Activated CD8-positive, alpha-beta T cell treated with anti-CD3 and anti-CD28 coated beads, Interleukin-2, amount 10 ng/mL, durations not matched to agents 7 days and 5 days (primary cell): ENCODE results near the gene SESTD1. TPM values are rescaled to one million over a fixed set of nuclear protein-coding genes. Genes with fewer than 3 reads are reported as not detected.

Experiments
- ATAC-seq: fragments of 150-1000 bp; cut with Tn5 transposase; one replicate; pipeline ENCODE4 v1.10.0; 2021; ENCODE audit warnings: moderate library complexity
- CTCF ChIA-PET: fragments of 350-600 bp; sonication (Branson Sonifier 250); formaldehyde crosslinking; loops from one replicate; lab custom pipeline; 2021; ENCODE audit warnings: antibody characterized with exemption; lab: Charles Lee
- POLR2A ChIA-PET: fragments of 350-600 bp; sonication (Branson Sonifier 250); formaldehyde crosslinking; loops from one replicate; lab custom pipeline; 2021; ENCODE audit warnings: antibody characterized with exemption; lab: Charles Lee
- DNase-seq: peaks from one replicate; pipeline ENCODE4 v3.0.0-alpha.2; 2020
- H3K27ac Mint-ChIP-seq: one replicate; pipeline ENCODE4 v1.8.0; 2021; ENCODE audit warnings: mild to moderate bottlenecking, mixed read lengths
- H3K27me3 Mint-ChIP-seq: one replicate; pipeline ENCODE4 v1.8.0; 2021; ENCODE audit warnings: low read depth, mixed read lengths
- H3K36me3 Mint-ChIP-seq: one replicate; pipeline ENCODE4 v1.8.0; 2021; ENCODE audit warnings: low read depth, mixed read lengths
- H3K4me1 Mint-ChIP-seq: one replicate; pipeline ENCODE4 v1.8.0; 2021; ENCODE audit warnings: low read depth, mixed read lengths
- H3K4me3 Mint-ChIP-seq: one replicate; pipeline ENCODE4 v1.8.0; 2021; ENCODE audit warnings: mild to moderate bottlenecking, mixed read lengths
- H3K9me3 Mint-ChIP-seq: one replicate; pipeline ENCODE4 v1.8.0; 2022; ENCODE audit warnings: mixed read lengths; ENCODE audit not compliant: insufficient read depth
- total RNA-seq, 2 experiments: library from RNA; stranded (reverse); gene quantifications; one replicate each; pipeline ENCODE4 v1.2.3, GENCODE V29; 2021

Gene SESTD1
- total RNA-seq, 2 experiments from 2014 or later = 15.4 to 15.7 TPM

GRCh38 chr2:179263015-179263414 is 1.6 kb downstream of the SESTD1 start:
- POLR2A ChIA-PET = no interaction called here
- H3K9me3 Mint-ChIP-seq = no peaks in the 10 kb centered on the region
- ATAC-seq (no peak), DNase-seq (no peak)
- CTCF ChIA-PET = interaction anchor here (1.2 to 1.6 kb wide), 2 partner anchors 10 to 133 kb away, joined by 3 to 4 read pairs; no protein-coding TSS in a partner anchor
- H3K4me3 Mint-ChIP-seq = peak overlapping the region; percentile 82
- H3K4me1 Mint-ChIP-seq = peaks cover 16% of the 10 kb centered on the region
- peaks cover 32% of the 10 kb centered on the region for H3K27me3 Mint-ChIP-seq
- H3K36me3 Mint-ChIP-seq = no peaks in the 10 kb centered on the region
- H3K27ac Mint-ChIP-seq = no peak overlapping the region

DNA sequence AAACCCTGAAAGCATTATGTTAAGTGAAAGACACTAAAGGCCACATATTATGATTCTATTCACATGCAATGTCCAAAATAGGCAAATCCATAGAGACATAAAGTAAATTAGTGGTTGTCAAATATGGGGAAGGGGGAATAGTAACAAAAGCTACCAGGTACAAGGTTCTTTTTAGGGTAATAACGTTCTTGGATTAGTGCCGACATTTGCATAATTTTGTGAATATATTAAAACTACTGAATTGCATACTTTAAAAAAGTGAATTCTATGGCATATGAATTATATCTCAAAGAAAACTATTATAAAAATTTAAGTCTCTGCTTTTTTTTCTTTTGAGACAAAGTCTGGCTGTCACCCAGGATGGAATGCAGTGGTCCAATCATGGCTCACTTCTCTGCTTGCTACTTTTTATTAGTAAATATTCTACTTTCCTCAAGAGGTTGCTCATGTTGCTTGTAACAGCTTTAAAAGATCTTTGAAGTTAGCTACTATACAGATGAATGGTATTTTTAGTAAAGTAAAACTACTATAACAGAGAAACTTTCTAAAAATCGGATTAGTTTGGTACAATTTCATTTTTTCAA is 2.5 kb downstream of the SESTD1 start:
- Mint-ChIP-seq H3K27me3 (peaks cover 32% of the 10 kb centered on the region), H3K4me3 (no peak overlapping the region), H3K36me3 (no peaks in the 10 kb centered on the region), H3K4me1 (peaks cover 16% of the 10 kb centered on the region), H3K9me3 (no peaks in the 10 kb centered on the region), H3K27ac (no peak overlapping the region)
- ChIA-PET CTCF (interaction anchor here (1.2 to 1.6 kb wide), 2 partner anchors 11 to 132 kb away, joined by 3 to 4 read pairs; no protein-coding TSS in a partner anchor), POLR2A (no interaction called here)
- no peak for ATAC-seq
- no peak for DNase-seq

GRCh38 chr2:179261151-179261825 is 3.3 kb downstream of the SESTD1 start:
- H3K27me3 Mint-ChIP-seq = peaks cover 31% of the 10 kb centered on the region
- no peak overlapping the region for H3K27ac Mint-ChIP-seq
- peaks cover 16% of the 10 kb centered on the region for H3K4me1 Mint-ChIP-seq
- no peaks in the 10 kb centered on the region for H3K9me3 Mint-ChIP-seq
- ChIA-PET POLR2A (no interaction called here), CTCF (no interaction called here)
- ATAC-seq (no peak), DNase-seq (no peak)
- no peaks in the 10 kb centered on the region for H3K36me3 Mint-ChIP-seq
- no peak overlapping the region for H3K4me3 Mint-ChIP-seq

DNA sequence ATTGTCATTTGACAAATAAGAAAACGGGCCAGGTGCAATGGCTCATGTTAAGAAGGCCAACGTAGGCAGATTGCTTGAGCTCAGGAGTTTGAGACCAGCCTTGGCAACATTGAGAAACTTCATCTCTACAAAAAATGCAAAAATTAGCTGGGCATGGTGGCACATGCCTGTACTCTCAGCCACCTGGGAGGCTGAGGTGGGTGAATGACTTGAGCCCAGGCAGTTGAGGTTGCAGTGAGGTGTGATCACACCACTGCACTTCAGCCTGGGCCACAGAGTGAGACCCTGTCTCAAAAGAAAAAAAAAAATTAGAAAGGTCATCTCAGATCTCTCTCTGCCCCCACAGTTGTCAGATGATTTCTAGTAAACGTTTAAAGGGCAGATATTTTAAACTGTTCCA is 4.4 kb downstream of the SESTD1 start:
- ATAC-seq (no peak), DNase-seq (no peak)
- Mint-ChIP-seq H3K27ac (no peak overlapping the region), H3K9me3 (no peaks in the 10 kb centered on the region), H3K27me3 (peaks cover 21% of the 10 kb centered on the region), H3K4me1 (peaks cover 13% of the 10 kb centered on the region), H3K4me3 (no peak overlapping the region), H3K36me3 (no peaks in the 10 kb centered on the region)
- CTCF ChIA-PET = no interaction called here
- POLR2A ChIA-PET = no interaction called here

DNA sequence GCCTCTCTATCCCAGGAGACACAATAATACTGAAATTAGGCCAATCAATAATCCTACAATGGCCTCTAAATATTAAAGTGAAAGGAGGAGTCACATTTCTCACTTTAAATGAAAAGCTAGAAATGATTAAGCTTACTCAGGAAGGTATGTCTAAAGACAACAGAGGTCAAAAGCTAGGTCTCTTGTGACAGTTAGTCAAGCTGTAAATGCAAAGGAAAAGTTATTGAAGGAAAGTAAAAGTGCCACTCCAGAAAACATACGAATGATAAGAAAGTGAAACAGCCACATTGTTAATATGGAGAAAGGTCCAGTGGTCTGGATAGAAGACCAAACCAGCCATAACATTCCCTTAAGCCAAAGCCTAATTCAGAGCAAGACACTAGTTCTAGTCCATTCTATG is 9.5 kb downstream of the SESTD1 start:
- peaks cover 3% of the 10 kb centered on the region for H3K27me3 Mint-ChIP-seq
- H3K36me3 Mint-ChIP-seq = peaks cover 4% of the 10 kb centered on the region
- H3K4me1 Mint-ChIP-seq = peaks cover 30% of the 10 kb centered on the region
- peaks cover 5% of the 10 kb centered on the region for H3K9me3 Mint-ChIP-seq
- ATAC-seq = no peak
- DNase-seq = no peak
- POLR2A ChIA-PET = no interaction called here
- H3K27ac Mint-ChIP-seq = no peak overlapping the region
- CTCF ChIA-PET = interaction anchor here (1.1 kb wide), 1 partner anchor 79 kb away, joined by 3 read pairs; no protein-coding TSS in a partner anchor
- no peak overlapping the region for H3K4me3 Mint-ChIP-seq

DNA sequence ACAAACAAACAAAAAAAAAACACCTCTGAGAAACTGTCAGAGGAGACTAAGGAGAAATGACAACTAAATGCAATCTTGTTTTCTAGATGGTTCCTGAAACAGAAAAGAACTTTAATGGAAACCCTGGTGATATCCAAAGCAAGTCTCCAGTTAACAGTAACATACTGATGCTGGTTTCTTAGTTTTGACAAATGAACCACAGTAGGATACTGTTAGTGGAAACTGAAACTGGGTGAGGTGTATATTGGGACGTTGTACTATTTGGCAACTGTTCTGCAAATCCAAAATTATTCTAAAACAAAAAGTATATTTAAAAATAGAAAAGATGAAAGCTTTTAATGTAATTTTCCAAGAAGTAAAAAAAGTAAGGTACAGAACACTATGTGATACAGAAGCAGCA is 11.4 kb downstream of the SESTD1 start:
- CTCF ChIA-PET = no interaction called here
- ATAC-seq (peak; percentile 63), DNase-seq (no peak)
- H3K27me3 Mint-ChIP-seq = peaks cover 3% of the 10 kb centered on the region
- no peak overlapping the region for H3K4me3 Mint-ChIP-seq
- peaks cover 11% of the 10 kb centered on the region for H3K9me3 Mint-ChIP-seq
- no peak overlapping the region for H3K27ac Mint-ChIP-seq
- H3K4me1 Mint-ChIP-seq = peaks cover 37% of the 10 kb centered on the region
- peaks cover 7% of the 10 kb centered on the region for H3K36me3 Mint-ChIP-seq
- POLR2A ChIA-PET = no interaction called here

DNA sequence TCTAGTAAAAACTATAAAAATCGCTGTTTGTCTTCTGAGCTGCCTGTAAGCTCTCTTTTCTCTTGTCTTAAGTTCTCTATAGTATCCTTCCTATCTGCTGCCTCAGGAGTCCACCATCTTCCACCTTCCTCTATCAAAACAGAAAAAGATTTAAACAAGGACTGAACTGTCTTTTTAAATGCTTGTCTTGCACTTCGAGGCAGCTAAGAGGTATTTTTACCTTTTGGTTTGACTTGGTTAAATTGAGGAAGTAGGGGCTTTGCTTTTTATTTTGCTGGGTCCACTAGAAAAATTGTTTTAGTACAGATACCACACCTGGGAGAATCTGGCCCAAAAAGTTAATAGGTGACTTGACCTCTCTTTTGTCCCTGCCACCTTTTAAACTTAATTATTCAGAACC is 12.2 kb downstream of the SESTD1 start:
- H3K4me3 Mint-ChIP-seq = no peak overlapping the region
- DNase-seq (no peak), ATAC-seq (no peak)
- peaks cover 11% of the 10 kb centered on the region for H3K9me3 Mint-ChIP-seq
- no peak overlapping the region for H3K27ac Mint-ChIP-seq
- H3K27me3 Mint-ChIP-seq = no peaks in the 10 kb centered on the region
- peaks cover 7% of the 10 kb centered on the region for H3K36me3 Mint-ChIP-seq
- H3K4me1 Mint-ChIP-seq = peaks cover 41% of the 10 kb centered on the region
- CTCF ChIA-PET = interaction anchor here (0.9 kb wide), 1 partner anchor 8 kb away, joined by 3 read pairs; no protein-coding TSS in a partner anchor
- POLR2A ChIA-PET = no interaction called here

- POLR2A ChIA-PET = no interaction called here
- Mint-ChIP-seq H3K9me3 (peaks cover 11% of the 10 kb centered on the region), H3K36me3 (peaks cover 7% of the 10 kb centered on the region), H3K27ac (no peak overlapping the region), H3K4me3 (no peak overlapping the region), H3K27me3 (no peaks in the 10 kb centered on the region), H3K4me1 (peaks cover 41% of the 10 kb centered on the region)
- CTCF ChIA-PET = interaction anchor here (0.9 kb wide), 1 partner anchor 7 kb away, joined by 3 read pairs; no protein-coding TSS in a partner anchor
- no peak for DNase-seq
- ATAC-seq = no peak
Observed at GRCh38 chr2:179251870-179252269, 12.8 kb downstream of the SESTD1 start.

DNA sequence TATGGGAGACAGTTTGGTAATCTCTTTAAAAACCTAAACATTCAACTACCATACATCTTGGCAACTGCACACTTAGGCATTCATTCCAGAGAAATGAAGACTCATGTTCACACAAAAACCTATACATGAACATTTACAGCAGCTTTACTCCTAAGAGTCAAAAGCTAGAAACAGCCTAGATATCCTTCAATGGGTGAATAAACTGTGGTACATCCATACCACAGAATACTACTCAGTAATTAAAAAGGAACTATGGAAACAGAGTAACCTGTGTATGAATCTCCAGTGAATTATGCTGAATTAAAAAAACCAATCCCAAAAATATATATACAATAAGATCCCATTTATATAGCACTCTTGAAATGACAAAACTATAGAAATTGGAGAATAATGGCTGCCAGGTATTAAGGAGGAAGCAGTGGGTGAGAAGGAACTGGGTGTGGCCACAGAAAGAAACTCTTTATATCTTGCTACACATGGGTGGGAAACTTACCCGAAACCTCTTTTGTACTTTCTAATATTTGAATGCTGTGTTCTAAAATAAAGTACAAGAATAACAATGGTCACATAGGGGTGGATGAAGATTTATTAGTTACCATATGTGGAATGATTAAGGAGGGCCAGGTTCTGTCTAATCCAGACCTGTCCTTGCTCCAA is 13.7 kb downstream of the SESTD1 start:
- no peak overlapping the region for H3K4me3 Mint-ChIP-seq
- DNase-seq = no peak
- ChIA-PET CTCF (no interaction called here), POLR2A (no interaction called here)
- H3K9me3 Mint-ChIP-seq = peaks cover 11% of the 10 kb centered on the region
- H3K27ac Mint-ChIP-seq = no peak overlapping the region
- no peak for ATAC-seq
- H3K36me3 Mint-ChIP-seq = peaks cover 7% of the 10 kb centered on the region
- H3K4me1 Mint-ChIP-seq = peaks cover 41% of the 10 kb centered on the region
- H3K27me3 Mint-ChIP-seq = no peaks in the 10 kb centered on the region

DNA sequence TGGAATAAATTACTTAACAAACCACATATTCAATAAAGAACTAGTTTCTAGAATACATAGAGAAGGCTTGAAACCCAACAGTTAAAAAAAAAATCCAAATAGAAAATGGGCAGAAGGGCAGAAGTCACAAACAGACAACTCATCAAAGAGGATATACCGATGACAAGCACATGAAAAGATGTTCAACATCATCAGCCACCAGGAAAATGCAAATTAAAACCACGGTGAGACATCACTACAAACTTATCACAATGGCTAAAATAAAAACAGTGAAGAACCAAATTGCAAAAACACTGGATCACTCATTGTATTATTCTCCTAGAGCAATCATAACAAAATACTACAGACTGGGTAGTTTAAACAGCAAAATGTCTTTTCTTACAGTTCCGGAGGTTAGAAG is 14.5 kb downstream of the SESTD1 start:
- peaks cover 7% of the 10 kb centered on the region for H3K36me3 Mint-ChIP-seq
- ChIA-PET CTCF (no interaction called here), POLR2A (no interaction called here)
- peaks cover 43% of the 10 kb centered on the region for H3K4me1 Mint-ChIP-seq
- no peak overlapping the region for H3K4me3 Mint-ChIP-seq
- no peaks in the 10 kb centered on the region for H3K27me3 Mint-ChIP-seq
- DNase-seq = no peak
- no peak for ATAC-seq
- H3K9me3 Mint-ChIP-seq = peaks cover 11% of the 10 kb centered on the region
- H3K27ac Mint-ChIP-seq = no peak overlapping the region

DNA sequence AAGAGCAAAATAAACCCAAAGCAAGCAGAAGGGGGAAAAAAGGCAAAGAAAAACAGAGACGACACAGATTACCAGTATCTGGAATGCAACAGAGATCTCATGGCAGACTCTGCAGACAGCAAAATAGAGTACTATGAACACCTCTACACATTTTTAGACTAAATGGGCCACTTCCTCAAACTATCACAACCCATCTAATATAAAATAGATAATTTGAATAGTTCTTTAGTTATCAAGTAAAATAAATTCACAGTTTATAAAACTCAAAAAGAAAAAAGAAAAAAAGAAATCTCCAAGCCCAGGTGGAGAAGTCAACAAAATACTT is 16.6 kb downstream of the SESTD1 start:
- H3K4me1 Mint-ChIP-seq = peaks cover 40% of the 10 kb centered on the region
- DNase-seq (no peak), ATAC-seq (no peak)
- peaks cover 11% of the 10 kb centered on the region for H3K9me3 Mint-ChIP-seq
- H3K36me3 Mint-ChIP-seq = peaks cover 7% of the 10 kb centered on the region
- H3K27me3 Mint-ChIP-seq = no peaks in the 10 kb centered on the region
- H3K27ac Mint-ChIP-seq = no peak overlapping the region
- H3K4me3 Mint-ChIP-seq = no peak overlapping the region
- ChIA-PET CTCF (interaction anchor here (1.0 to 1.2 kb wide), 2 partner anchors 29 to 275 kb away, joined by 3 read pairs; no protein-coding TSS in a partner anchor), POLR2A (no interaction called here)
